Measurements from ENCODE around the gene MED12L.

GRCh38 chr3:151159806-151160205, 74.3 kb downstream of the MED12L start:
- TF ChIP-seq EZH2 (IDR thresholded peaks at IDR 0.05): no peak
- no peak for TF ChIP-seq POLR2AphosphoS5 (IDR thresholded peaks at IDR 0.05; ENCODE audit: borderline replicate concordance, low read depth, low read length)
- TF ChIP-seq FOXP2 (optimal IDR thresholded peaks at IDR 0.05; ENCODE audit: control extremely low read depth, extremely low read length, insufficient read depth): no peak

All from SK-N-MC (cell line).